HUDEP-2 (cell line): ENCODE measurements around the gene VEZF1.
A peak's percentile ranks its signal among the peaks of the same experiment; 100 is the strongest.

Source experiments
- DNase-seq, 76 experiments: peaks; one replicate each; lab custom pipeline; 2025; ENCODE audit not compliant: unreplicated experiment in 76 of 76; lab: John Stamatoyannopoulos, UW

The VEZF1 gene

GRCh38 chr17:57935833-57936807, 51.9 kb downstream of the VEZF1 start:
- DNase-seq, result no peak

- no peak for DNase-seq
These were observed 56.4 kb downstream of the VEZF1 start for GRCh38 chr17:57931488-57932137.

GRCh38 chr17:57930239-57930638, 57.8 kb downstream of the VEZF1 start:
- DNase-seq, result no peak

GRCh38 chr17:57929386-57929785, 58.7 kb downstream of the VEZF1 start:
- no peak for DNase-seq

- DNase-seq, result peak in 52 of 76 experiments; percentile 10 to 89 (median 42)
These were observed 59.1 kb downstream of the VEZF1 start for GRCh38 chr17:57928928-57929327.

- DNase-seq, result no peak
These were observed 60.9 kb downstream of the VEZF1 start for GRCh38 chr17:57927048-57927723.

- no peak for DNase-seq
These were observed 61.4 kb downstream of the VEZF1 start for GRCh38 chr17:57926723-57927047.

- DNase-seq, result no peak
These were observed 62.6 kb downstream of the VEZF1 start for GRCh38 chr17:57925361-57925990.

GRCh38 chr17:57924677-57925076, 63.4 kb downstream of the VEZF1 start:
- no peak for DNase-seq
